NCI-H526 treated with DMSO at 0.1 percent for 48 hours (cell line): ENCODE measurements around the gene PCNA.
"Not testable (repeated sequence)": the region's sequence is repeated elsewhere in the genome, so short reads cannot be mapped to it uniquely, and the experiment has no call there.

Experiments used
- DNase-seq: peaks from one replicate; lab custom pipeline; 2025; lab: John Stamatoyannopoulos, UW

PCNA gene

DNA sequence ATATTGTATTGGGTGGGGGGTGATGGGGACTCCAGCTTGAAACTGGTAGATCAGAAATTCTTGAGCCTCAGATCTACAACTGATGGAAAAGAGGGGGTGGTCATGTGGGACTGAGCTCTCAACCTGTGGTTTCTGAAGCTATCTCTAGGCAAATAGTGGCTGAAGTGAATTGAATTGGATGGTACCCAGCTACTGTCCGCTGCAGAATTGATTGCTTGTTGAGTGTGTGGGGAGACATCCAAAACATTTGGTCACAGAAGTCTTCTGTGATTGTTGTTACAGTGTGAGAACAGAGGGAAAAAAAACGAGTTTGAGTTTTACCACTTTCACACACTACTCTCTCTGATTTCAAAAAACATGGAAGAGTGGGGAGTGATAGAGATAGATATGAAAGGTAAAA is 21.9 kb upstream of the PCNA start:
- DNase-seq: no peak

DNA sequence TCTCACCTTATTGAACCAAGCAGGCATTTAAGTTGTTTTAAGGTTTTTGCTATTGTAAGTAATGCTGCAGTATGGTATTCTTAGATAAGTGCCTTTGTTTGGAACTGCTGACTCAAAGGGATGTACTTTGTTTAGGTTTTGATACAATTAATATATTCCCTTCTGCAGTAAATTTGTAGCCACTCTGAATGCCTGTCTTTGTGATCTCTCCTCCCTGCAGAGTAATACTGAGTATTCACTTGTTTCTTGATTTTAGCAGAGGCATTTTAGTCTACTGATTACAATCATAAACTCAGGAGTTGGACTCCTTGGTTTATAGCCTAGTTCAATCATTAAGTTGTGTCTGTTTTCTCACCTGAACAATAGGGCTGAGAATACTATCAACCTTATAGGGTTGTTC is 20.4 kb upstream of the PCNA start:
- no peak for DNase-seq

DNA sequence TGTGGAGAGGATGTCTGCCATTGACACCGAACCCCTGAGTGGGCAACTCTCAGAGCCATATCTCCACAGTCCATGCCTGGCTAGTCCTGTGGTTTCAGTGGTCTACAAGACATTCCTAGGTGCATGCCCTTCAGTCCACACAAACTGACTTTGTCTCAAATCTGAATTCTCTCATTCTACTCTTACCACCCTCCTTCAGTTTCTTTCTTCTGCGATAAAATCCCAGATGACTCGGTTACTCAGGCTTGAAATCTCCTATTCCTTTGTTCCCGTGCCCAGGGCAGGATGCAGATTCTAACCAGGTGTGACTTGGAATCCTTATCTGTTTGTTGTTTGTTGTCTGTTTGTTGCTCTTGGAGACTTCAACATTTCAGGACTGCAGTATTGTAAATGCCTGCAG is 16.3 kb upstream of the PCNA start:
- no peak for DNase-seq

DNA sequence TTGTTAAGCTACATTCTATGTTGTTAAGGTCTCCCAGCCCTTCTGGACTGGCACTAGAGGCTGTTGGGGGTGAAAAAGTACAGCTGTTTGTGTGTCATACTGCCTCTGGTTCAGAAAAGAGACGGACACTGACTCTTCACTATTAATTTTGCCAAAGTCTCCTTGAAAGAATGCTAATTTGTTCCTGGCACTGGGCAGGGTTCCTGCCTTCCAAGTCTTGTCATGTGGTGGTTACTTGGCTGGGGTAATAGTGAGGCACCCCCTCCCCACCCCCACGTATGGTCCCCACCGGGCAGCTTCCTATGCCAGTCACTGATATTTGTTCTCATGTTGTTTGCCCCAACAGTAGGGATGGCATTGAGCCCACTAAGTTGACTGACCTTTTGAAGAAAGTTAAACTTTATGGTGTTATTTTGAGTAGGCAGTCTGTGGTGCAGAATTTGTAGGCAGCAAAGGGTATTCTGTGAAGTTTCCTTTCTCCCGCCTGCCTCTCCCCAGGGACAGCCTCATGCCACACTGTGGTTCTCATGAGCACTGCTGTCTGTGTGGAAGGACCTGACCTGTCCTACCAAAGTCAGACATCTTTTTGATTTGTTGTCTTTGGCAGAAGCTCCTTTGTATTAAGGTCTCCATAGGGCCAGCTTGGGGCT is 15.7 kb upstream of the PCNA start:
- DNase-seq: no peak

DNA sequence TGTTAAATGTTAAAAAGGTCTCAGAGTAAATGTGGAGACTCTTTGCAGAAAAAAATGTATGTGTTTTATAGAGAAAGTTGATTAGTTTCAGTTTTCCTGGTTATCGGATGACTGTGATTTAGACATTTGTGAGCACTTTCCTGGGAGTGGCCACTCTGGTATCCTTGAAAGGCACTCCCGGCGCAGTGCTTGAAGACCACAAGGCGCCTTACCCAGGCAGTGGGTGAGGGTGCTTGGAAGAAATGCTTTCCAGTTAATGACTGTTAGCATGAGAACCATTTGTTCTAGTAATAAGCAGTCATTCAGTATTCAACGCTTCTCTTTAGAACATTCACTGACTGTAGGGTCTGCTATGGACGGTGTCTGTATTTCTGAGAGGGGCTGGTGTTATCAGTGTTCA is 14.2 kb upstream of the PCNA start:
- DNase-seq: no peak

DNA sequence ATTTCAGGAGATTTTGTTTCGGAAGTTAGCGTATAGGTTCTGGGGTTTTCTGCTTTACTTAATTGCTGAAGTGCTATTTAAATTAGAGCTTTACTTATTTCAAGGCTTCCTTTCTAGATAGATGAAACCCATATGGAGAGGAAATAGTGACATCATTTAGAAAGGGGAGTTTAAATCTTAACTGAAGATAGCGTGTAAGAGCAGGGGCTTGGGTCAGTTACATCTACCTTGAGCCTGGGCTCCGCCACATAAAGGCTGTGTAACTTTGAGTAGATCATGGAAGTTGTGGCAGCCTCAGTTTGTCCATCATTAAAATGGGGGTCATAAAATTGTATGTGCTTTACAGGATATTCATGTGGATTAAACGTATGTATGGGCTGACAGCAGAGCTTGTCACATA is 11.7 kb upstream of the PCNA start:
- DNase-seq: no peak

DNA sequence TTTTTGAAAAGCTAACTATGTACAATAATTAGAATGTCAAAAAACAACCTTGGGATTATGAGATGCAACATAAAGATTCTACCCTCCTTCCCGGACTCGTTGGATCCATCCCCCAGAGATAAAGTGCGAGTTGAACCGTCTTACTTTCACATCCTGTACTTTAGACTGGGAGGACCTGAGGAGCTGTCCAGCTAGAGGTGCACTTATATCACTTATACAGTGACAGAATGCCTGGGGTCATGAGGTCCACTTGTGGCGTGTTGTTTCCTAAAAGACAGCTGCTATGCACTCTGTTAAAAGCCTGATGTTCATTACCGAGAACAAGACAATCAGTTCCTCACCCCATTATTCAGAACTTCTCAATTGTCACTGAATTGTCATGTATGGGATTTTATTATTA is 9.1 kb upstream of the PCNA start:
- no peak for DNase-seq

DNA sequence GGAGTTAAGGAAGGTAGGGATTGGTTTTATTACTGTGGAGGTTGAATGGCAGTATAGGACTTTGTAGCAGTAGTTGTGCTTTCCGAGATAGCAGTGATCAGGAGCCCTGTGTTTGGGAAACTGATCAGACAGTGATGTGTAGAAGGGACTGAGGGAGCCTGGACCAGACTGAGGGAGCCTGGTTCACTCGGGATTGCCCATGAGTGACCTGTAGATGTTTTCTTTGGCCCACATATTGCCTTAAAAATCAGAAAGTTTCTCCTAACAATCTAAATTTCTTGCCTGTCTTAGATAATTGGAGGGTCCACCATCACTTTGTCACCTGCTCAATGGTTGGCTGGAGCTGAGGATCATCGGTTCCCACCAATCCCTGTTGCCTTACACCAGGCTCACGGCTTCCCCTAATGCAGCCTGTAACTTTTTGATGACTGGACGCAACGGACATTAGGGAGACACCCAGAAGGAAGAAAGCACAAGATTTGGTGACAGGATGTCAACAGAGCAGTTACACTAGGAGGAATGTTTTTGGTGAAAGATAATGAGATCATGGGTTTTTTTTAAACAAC is 8.2 kb upstream of the PCNA start:
- peak; percentile 52 for DNase-seq

DNA sequence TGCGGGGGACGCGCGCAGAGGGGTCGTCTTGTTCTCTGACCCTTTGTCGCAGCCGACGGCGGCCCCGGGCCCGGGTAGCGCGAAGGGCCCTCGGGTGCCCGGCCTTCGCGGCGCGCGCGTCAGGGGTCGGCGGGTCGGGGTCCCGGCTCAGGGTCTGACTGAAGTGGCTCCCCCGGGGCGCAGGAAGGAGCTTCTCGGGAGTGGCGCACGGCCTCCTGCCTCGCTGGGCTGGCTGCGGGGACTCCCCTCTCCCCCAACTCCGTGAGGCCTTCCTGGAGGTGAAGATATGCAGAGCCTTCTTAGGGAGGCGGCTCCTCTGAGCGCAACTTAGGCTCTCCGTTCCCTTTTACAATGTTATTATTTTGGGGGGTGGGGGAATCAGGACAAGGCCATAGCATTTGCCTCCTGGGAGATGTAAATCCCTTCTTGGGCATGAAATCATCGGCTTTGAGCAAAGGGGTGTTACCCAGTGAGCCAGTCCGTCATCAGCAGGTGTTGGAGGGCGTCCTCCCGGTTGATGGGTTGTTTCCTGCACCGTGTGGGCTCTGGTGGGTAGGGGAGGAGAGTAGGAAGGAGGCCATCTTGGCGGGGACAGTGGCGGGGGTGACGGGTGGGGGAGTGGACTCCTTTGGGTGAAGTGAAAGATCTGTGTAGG is 7.6 kb upstream of the PCNA start:
- peak; percentile 54 for DNase-seq

DNA sequence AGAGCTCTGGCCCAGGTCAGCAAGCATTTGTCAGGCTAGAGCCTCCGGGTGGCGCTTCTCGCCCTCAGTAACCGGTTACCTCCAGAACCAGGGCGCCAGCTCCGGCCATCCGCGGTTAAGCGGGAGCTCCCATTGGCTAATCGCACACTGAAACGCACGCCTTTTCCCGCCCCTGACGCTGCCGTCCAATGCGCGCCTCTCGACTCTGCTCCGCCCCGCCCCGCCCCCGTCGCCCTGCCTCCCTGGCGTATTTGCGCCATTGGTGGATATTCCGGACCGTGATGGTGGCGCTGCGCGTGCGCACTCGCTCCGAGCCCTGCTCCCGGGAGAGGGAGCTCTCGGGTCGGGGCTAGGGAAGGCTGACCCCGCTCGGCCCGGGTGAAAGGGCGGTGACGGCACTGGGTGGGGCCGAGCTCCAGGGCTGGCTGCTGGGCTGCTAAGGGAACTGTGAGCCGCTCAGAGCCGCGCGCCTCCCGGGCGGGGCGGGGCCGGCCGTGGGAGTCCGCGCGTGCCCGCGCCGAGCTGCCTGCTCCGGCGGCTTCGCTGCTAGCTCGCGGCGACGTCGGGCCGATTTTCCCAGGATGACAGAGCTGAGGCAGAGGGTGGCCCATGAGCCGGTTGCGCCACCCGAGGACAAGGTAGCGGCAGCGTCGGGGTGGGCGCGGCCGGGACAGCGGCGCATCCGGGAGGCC is 6.9 kb upstream of the PCNA start, which contains the start of gene CDS2:
Gene CDS2 (plus strand): TSS at position 497 of the 692 bp plus-strand sequence. CDS start 85 bp downstream, at position 582.
- peak; percentile 99 for DNase-seq

DNA sequence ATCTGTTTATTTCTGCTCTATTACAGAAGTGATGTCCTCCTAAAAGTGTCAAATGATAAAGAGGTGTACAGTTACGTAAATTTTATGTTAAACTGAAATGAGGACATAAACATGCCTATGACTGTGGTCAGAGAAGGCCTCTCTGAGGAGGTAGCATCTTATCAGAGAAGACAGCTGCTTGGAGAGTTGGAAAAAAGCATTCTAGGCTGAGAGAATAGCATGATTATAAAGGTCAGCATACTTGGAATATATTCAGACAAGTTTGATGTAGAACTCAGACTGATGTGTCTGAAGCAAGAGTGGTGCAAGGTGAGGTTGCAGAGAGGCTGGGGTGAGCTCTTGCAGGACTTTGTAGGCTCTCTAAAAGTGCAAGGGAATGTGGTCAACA is 3.1 kb upstream of the PCNA start:
- DNase-seq: no peak

DNA sequence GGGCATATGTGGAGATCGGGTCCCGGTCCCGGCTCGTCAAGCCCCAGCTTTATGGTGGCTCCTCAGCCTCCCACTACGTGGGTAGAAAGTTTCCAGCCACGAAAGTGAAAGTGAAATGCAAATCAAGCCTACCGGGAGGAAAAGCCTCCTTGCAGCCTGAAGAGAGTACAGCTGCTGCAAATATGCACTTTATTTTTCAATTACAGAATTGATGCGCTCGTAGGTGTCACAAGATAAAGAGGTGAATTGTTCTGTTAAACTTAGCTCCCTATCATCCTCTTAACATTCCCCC is 373 bp upstream of the PCNA start:
- DNase-seq: no peak

DNA sequence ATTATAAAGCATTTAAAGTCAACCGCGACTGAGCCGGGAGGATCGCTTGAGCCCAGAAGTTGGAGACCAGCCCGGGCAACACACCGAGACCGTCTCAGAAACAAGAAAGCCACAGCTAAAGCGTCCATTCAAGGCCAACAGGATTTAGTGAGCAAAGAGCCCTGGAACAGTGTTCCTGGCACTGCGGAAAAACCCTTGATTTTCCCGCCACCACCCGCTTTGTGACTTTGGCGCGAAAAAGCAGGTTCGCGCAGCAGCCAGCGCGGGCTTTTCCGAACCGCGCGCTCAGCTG is 669 bp downstream of the PCNA start:
- DNase-seq: no peak

DNA sequence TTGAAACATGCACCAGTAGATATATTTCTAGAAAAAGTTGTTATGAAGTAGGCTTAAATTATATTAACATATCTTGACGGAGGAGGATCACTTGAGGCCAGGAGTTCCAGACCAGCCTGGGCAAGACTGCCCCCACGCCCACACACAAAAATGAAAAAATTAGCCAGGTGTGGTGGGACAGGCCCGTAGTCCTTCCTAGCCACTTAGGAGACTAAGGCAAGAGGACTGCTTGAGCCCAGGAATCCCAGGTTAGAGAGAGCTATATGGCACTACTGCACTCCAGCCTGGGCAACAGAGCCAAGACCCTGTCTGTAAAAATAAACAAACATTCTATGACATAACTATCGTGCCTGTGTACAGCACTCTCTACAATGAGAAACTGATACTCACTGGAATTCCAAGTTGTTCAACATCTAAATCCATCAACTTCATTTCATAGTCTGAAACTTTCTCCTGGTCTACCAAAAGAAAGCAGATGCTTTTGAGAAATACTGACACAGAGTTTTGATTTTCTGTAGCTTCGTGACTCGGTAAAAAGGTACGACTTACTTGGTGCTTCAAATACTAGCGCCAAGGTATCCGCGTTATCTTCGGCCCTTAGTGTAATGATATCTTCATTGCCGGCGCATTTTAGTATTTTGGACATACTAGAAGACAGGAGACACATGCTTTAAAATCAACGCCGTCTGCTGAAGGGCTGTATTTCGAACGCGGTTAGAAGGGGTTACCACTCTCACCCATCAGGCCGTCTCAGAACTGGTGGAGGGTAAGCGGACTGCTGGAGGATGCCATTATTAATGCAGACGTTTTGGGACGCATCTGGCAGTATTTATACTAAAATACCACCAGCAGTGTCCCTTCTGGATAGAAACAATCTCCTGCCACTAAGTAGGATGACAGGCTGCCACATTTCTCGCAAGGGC is 1.3 kb downstream of the PCNA start:
- DNase-seq: no peak

DNA sequence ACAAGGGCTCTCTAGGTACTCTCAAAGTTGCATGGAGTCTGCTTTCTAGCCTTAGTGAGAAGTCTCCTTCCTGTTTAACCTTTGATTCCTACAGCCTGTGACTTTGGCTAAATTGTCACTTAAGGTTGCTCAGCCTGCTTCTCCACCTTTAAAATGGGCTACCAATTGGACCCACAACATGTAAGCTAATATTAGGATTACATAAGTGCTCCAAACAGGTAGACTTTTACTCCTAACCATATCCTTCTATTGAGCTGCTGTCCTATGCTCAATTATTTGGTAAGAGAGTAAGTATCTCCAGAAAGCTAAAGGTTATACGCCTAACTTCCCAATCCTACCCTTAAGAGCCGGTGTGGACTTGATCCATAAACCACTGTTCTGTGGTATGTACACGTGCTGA is 2.9 kb downstream of the PCNA start:
- DNase-seq: no peak

DNA sequence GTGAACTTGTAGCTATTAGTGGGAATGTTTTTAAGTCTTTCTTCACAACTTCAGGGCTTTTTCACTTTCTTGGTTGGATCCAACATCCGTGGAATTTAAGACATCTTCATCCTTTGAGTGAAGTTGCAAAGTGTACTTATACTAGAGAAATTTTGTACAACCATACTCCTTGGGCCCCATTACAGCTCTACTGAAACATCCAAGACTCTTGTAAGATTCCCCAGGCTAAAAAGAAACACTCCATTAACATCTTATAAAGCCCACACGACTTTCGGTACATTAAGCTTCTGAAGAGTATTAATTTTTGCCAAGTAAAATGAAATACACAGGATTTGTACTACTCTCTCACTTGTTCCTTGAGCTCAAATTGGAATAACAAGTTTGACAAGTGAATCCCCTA is 5.4 kb downstream of the PCNA start:
- no peak for DNase-seq

DNA sequence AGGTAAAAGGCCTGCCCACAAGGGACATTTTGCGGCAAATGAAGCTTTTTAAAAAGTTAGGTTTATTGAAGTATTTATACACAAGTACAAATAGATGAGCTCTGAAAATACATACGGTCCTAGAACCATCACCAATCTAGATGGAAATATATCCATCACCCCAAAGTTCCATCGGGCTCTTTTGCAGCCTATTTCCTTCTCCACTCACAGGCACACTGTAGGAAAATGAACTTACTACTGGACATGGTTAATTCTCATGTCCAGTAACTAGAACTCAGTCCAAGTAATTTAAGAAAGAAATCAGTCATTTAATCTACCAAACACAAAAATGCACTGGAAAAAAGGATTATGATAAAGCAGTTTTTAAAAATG is 6.2 kb downstream of the PCNA start:
- DNase-seq: no peak

DNA sequence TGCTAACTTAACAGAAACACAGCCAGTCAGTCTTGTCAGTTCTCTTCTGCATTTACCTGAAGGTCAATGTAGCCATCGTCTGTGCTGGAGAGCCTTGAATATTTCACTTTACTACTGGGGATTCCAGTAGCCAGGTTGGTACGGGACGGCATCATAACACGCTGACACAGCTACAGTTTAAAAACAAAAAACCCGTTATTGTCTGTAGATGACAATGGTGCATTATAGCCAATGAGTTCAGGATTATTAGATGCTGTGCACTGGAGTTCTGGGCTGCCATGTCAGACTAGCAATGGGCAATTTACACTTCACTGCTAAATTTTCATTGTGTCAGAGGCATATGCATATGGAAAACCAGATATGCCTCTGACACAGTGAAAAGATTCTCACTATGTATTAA is 10.5 kb downstream of the PCNA start:
- no peak for DNase-seq

DNA sequence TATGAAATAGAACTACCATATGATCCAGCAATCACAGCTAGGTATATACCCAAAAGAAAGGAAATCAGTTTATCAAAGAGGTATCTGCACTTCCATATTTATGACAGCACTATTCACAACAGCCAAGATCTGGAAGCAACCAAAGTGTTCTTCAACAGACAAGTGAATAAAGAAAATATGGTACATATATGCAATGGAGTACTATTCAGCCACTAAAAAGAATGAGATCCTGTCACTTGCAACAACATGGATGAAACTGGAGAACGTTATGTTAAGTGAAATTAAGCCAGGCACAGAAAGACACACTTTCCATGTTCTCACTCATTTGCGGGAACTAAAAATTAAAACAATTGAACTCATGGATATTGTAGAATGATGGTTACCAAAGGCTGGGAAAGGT is 15.3 kb downstream of the PCNA start:
- no peak for DNase-seq

DNA sequence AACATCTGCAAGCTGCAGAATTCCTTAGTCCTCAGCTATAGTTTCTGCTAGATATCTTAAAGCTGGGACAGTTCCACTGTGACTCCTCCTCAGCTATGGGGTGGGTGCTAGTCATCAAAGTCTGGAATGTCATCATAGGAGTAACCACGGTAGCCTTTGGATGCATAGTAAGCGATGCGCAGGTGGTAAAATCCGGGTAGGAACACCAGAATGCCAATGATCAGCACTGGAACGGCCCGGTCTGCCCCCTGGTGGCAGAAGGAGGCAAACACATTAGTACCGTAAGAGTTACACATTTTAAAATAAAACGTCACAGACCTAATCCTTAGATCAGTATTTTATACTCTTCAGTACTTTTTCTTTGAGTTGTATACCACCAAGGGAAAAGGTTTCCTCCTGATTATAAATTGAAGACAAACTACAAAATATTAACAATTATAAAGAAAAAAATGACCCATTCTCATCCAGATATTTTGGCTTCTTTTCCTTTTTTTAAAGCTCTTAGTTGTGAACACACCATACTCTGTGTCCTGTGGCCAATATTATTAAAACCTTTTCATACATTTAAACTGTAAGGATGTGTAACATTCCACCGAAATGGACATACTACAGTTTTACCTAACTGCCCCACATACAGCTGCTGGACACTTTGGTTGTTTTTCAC is 18.9 kb downstream of the PCNA start:
- peak; percentile 53 for DNase-seq

DNA sequence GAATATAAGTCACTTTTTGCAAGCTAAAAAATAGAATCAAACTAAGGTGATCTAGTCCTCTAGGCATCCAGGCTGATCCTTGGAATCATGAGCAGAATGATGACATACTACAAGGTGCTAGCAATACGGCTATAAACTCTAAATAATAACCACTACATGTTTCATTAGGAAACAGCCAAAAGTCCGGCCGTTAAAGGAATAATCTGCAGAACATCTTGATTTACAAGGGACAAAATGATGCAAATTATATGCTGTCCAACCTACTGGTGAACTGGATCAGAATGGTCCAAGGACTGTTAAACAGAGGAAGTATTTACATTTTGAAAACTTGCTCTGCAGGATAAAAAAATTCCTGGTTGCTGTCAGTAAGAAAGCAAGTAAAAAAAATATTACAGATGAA is 19.8 kb downstream of the PCNA start:
- not testable (repeated sequence) for DNase-seq

DNA sequence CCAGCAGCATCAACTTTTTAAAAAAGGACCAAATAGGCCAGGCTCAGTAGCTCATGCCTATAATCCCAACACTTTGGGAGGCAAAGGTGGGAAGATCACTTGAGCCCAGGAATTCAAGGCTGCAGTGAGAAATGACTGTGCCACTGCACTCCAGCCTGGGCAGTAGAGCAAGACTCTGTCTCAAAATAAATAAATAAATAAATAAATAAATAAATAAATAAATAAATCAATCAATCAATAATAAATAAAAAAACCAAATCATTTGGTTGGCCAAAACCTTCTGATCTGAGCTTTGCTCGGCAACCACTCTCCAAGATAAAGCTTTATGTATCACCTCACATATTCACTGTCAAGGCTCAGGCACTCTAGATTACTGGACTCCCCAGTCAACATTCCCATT is 20.7 kb downstream of the PCNA start:
- not testable (repeated sequence) for DNase-seq
